HG03103 (cell line): ENCODE data around the gene SHB.

Source experiments
- ATAC-seq: cut with Tn5 transposase; IDR thresholded peaks from one replicate; pipeline ENCODE4 v1.9.1; 2021; ENCODE audit warnings: low read depth; ENCODE audit not compliant: unreplicated experiment

Gene SHB

GRCh38 chr9:38088006-38088925, 19.2 kb upstream of the SHB start:
- no peak for ATAC-seq

- no peak for ATAC-seq
Observed at GRCh38 chr9:38086496-38086895, 17.5 kb upstream of the SHB start.

- ATAC-seq, result no peak
Observed at GRCh38 chr9:38085308-38085707, 16.3 kb upstream of the SHB start.

- ATAC-seq, result no peak
Observed at GRCh38 chr9:38084556-38084880, 15.5 kb upstream of the SHB start.

- ATAC-seq, result no peak
Observed at GRCh38 chr9:38083858-38084555, 15.0 kb upstream of the SHB start.

- no peak for ATAC-seq
Observed at GRCh38 chr9:38082446-38083287, 13.6 kb upstream of the SHB start.

GRCh38 chr9:38081356-38082108, 12.5 kb upstream of the SHB start:
- ATAC-seq, result no peak

GRCh38 chr9:38079461-38080031, 10.5 kb upstream of the SHB start:
- ATAC-seq, result no peak

- no peak for ATAC-seq
Observed at GRCh38 chr9:38075272-38075671, 6.2 kb upstream of the SHB start.

GRCh38 chr9:38074441-38074961, 5.5 kb upstream of the SHB start:
- ATAC-seq, result no peak

GRCh38 chr9:38073882-38074281, 4.9 kb upstream of the SHB start:
- ATAC-seq, result no peak

GRCh38 chr9:38071470-38072134, 2.6 kb upstream of the SHB start:
- no peak for ATAC-seq

- no peak for ATAC-seq
Observed at GRCh38 chr9:38067859-38068681, 957 bp downstream of the SHB start.

GRCh38 chr9:38066914-38067858, 1.8 kb downstream of the SHB start:
- ATAC-seq, result no peak

GRCh38 chr9:38066197-38066913, 2.7 kb downstream of the SHB start:
- ATAC-seq, result no peak

GRCh38 chr9:38065369-38066075, 3.5 kb downstream of the SHB start:
- ATAC-seq, result peak; percentile 37
